Keratinocyte (primary cell): ENCODE results near the gene SNRNP35. TPM values are rescaled to one million over a fixed set of nuclear protein-coding genes. Genes with fewer than 3 reads are reported as not detected.
"Not testable (repeated sequence)": the region's sequence is repeated elsewhere in the genome, so short reads cannot be mapped to it uniquely, and the experiment has no call there.

ENCODE experiments used
- DNase-seq: peaks from one replicate; pipeline ENCODE4 v3.0.0-alpha.2; 2011; ENCODE audit warnings: low read depth, missing footprints, low spot score
- FAIRE-seq: peaks from 2 replicates; lab custom pipeline; 2011; peaks lifted over from hg19 to GRCh38; lab: Jason Lieb, UNC
- H2AFZ ChIP-seq: 2 replicates; pipeline ENCODE4 v1.6.0; 2012; ENCODE audit warnings: low read length, control low read depth, inconsistent platforms; ENCODE audit not compliant: control insufficient read depth
- H3K27ac ChIP-seq: 2 replicates; pipeline ENCODE4 v1.5.1; 2011; ENCODE audit warnings: low read length; ENCODE audit not compliant: control insufficient read depth, insufficient read depth
- H3K27me3 ChIP-seq: 3 replicates; pipeline ENCODE4 v1.6.0; 2011; ENCODE audit warnings: low read length; ENCODE audit not compliant: control insufficient read depth, insufficient read depth; ENCODE audit errors: extremely low read depth
- H3K36me3 ChIP-seq, 2 experiments: 2 replicates in 1 of 2; 3 replicates in 1 of 2; pipeline ENCODE4 v1.5.1; 2011; ENCODE audit warnings: low read length in 2 of 2, mild to moderate bottlenecking in 1 of 2; ENCODE audit not compliant: control insufficient read depth in 2 of 2, insufficient read depth in 2 of 2; ENCODE audit errors: extremely low read depth in 1 of 2
- H3K4me1 ChIP-seq: 3 replicates; pipeline ENCODE4 v1.5.1; 2011; ENCODE audit warnings: low read length; ENCODE audit not compliant: control insufficient read depth, insufficient read depth; ENCODE audit errors: extremely low read depth
- H3K4me2 ChIP-seq: 3 replicates; pipeline ENCODE4 v1.6.0; 2011; ENCODE audit warnings: low read depth, low read length; ENCODE audit not compliant: control insufficient read depth, insufficient read depth; ENCODE audit errors: extremely low read depth
- H3K4me3 ChIP-seq, 3 experiments: fragments of 200-600 bp in 1 of 3; sonication (generic) in 1 of 3; 2 replicates in 2 of 3; 3 replicates in 1 of 3; pipeline ENCODE4 v1.5.1; 2011 to 2016; ENCODE audit warnings: low read length in 3 of 3, mild to moderate bottlenecking in 3 of 3, control low read depth in 2 of 3, inconsistent platforms in 1 of 3, low read depth in 1 of 3, mixed read lengths in 1 of 3, mixed run types in 1 of 3, moderate library complexity in 1 of 3; ENCODE audit not compliant: control insufficient read depth in 2 of 3, insufficient read depth in 2 of 3; ENCODE audit errors: extremely low read depth in 1 of 3
- H3K79me2 ChIP-seq: 2 replicates; pipeline ENCODE4 v1.6.0; 2012; ENCODE audit warnings: low read length; ENCODE audit not compliant: control insufficient read depth, insufficient read depth
- H3K9ac ChIP-seq: 3 replicates; pipeline ENCODE4 v1.6.0; 2011; ENCODE audit warnings: low read length; ENCODE audit not compliant: control insufficient read depth, insufficient read depth; ENCODE audit errors: extremely low read depth
- H3K9me1 ChIP-seq: 3 replicates; pipeline ENCODE4 v1.6.0; 2011; ENCODE audit warnings: low read length; ENCODE audit not compliant: control insufficient read depth, insufficient read depth; ENCODE audit errors: extremely low read depth
- H3K9me3 ChIP-seq: 2 replicates; pipeline ENCODE4 v1.5.1; 2012; ENCODE audit warnings: low read depth, low read length; ENCODE audit not compliant: control insufficient read depth
- H4K20me1 ChIP-seq: 3 replicates; pipeline ENCODE4 v1.6.0; 2011; ENCODE audit warnings: low read length; ENCODE audit not compliant: control insufficient read depth, insufficient read depth; ENCODE audit errors: extremely low read depth
- EZH2 ChIP-seq: IDR thresholded peaks from one replicate; pipeline ENCODE4 v1.6.1; 2012; ENCODE audit warnings: inconsistent platforms, mild to moderate bottlenecking, low read length, moderate library complexity
- dilution Hi-C: fragments of 300-500 bp; cut with MboI; formaldehyde crosslinking; loops from one replicate; pipeline ENCODE4 v1.7.0; 2020; ENCODE audit warnings: low sequenced_read_pairs; ENCODE audit not compliant: extremely low pct_ligation_motif_present
- polyA plus RNA-seq, 5 experiments: library from polyadenylated mRNA; depleted of rRNA in 3 of 5; stranded (reverse) in 3 of 5; stranded (forward) in 1 of 5; unstranded in 1 of 5; fragments of >200 nt; gene quantifications; 1 replicate in 1 of 5; 2 replicates in 3 of 5; 3 replicates in 1 of 5; pipeline versions ENCODE4 v1.2.1 to v1.2.3, GENCODE V29; 2011 to 2012; ENCODE audit warnings: missing spikeins in 2 of 5, low read depth in 1 of 5, low replicate concordance in 1 of 5
- TF ChIP-seq, protein P1 (sequence below), 3 experiments: IDR thresholded peaks in 1 of 3; conservative IDR thresholded peaks in 1 of 3; optimal IDR thresholded peaks in 1 of 3; 2 replicates in 2 of 3; 3 replicates in 1 of 3; pipeline versions ENCODE3 to v1.5.1; 2011; ENCODE audit warnings: low read length in 3 of 3, mild to moderate bottlenecking in 3 of 3, moderate library complexity in 2 of 3, control low read depth in 1 of 3, inconsistent platforms in 1 of 3; ENCODE audit not compliant: insufficient read depth in 2 of 3; ENCODE audit errors: extremely low read depth in 1 of 3

SNRNP35 gene
- polyA plus RNA-seq, 1 donor (not counting 4 experiments of a cell fraction or from before 2014, with no cell fraction given), result 15.2 TPM

- Histone ChIP-seq H3K79me2 (no peaks in the 10 kb centered on the region), H4K20me1 (no peaks in the 10 kb centered on the region), H2AFZ (no peak overlapping the region), H3K9me3 (no peaks in the 10 kb centered on the region), H3K36me3 (peaks cover 28 to 30% of the 10 kb centered on the region in 2 experiments), H3K4me2 (no peak overlapping the region), H3K27ac (no peak overlapping the region), H3K4me3 (no peak overlapping the region), H3K9ac (no peak overlapping the region), H3K9me1 (no peaks in the 10 kb centered on the region), H3K4me1 (peaks cover 8% of the 10 kb centered on the region), H3K27me3 (no peaks in the 10 kb centered on the region)
- FAIRE-seq, result no peak
- no peak for DNase-seq
- dilution Hi-C loops, result no loop called here
- TF ChIP-seq EZH2, result no peak
- TF ChIP-seq, protein P1, sequence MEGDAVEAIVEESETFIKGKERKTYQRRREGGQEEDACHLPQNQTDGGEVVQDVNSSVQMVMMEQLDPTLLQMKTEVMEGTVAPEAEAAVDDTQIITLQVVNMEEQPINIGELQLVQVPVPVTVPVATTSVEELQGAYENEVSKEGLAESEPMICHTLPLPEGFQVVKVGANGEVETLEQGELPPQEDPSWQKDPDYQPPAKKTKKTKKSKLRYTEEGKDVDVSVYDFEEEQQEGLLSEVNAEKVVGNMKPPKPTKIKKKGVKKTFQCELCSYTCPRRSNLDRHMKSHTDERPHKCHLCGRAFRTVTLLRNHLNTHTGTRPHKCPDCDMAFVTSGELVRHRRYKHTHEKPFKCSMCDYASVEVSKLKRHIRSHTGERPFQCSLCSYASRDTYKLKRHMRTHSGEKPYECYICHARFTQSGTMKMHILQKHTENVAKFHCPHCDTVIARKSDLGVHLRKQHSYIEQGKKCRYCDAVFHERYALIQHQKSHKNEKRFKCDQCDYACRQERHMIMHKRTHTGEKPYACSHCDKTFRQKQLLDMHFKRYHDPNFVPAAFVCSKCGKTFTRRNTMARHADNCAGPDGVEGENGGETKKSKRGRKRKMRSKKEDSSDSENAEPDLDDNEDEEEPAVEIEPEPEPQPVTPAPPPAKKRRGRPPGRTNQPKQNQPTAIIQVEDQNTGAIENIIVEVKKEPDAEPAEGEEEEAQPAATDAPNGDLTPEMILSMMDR (optimal IDR thresholded peaks at IDR 0.05 in 1 of 3, IDR thresholded peaks at IDR 0.05 in 1 of 3, conservative IDR thresholded peaks at IDR 0.05 in 1 of 3; ENCODE audit: extremely low read depth in 1 of 3, insufficient read depth in 2 of 3, low read length in 3 of 3), result no peak
Observed at GRCh38 chr12:123513805-123514204, 55.9 kb downstream of the SNRNP35 start.

DNA sequence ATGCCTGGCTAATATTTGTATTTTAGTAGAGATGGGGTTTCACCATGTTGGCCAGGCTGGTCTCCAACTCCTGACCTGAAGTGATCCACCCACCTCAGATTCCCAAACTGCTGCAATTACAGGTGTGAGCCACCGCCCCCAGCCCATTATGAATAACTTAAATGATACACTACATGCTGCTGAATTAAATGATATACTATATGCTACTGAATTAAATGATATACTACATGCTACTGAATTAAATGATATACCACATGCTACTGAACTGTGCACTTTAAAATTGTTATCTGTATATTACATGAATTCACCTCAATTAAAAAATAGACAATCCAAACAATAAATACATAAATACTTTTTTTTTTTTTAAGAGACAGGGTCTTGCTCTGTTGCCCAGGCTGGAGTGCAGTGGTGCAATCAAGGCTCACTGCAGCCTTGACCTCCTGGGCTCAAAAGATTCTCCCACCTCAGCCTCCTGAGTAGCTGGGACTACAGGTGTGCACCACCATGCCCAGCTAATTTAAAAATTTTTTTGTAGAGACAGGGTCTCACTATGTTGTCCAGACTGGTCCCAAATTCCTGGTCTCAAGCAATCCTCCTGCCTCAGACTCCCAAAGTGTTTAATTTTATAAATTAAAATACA, 56.8 kb downstream of the SNRNP35 start:
- H3K4me2 ChIP-seq, DNase-seq, H3K27me3 ChIP-seq, H3K79me2 ChIP-seq, H3K9me3 ChIP-seq, H4K20me1 ChIP-seq, H3K9ac ChIP-seq, H2AFZ ChIP-seq, H3K9me1 ChIP-seq, dilution Hi-C loops, FAIRE-seq, H3K4me3 ChIP-seq, H3K27ac ChIP-seq: not testable (repeated sequence)
- Histone ChIP-seq H3K36me3 (peaks cover 28 to 29% of the 10 kb centered on the region in 2 experiments), H3K4me1 (peaks cover 17% of the 10 kb centered on the region)
